GM21423 (cell line): ENCODE measurements around the gene PI4K2A.
"Not testable (repeated sequence)": the region's sequence is repeated elsewhere in the genome, so short reads cannot be mapped to it uniquely, and the experiment has no call there.

Source experiments
- ATAC-seq: cut with Tn5 transposase; IDR thresholded peaks from one replicate; pipeline ENCODE4 v1.9.1; 2021; ENCODE audit warnings: mild to moderate bottlenecking, moderate library complexity; ENCODE audit not compliant: unreplicated experiment

Gene PI4K2A

DNA sequence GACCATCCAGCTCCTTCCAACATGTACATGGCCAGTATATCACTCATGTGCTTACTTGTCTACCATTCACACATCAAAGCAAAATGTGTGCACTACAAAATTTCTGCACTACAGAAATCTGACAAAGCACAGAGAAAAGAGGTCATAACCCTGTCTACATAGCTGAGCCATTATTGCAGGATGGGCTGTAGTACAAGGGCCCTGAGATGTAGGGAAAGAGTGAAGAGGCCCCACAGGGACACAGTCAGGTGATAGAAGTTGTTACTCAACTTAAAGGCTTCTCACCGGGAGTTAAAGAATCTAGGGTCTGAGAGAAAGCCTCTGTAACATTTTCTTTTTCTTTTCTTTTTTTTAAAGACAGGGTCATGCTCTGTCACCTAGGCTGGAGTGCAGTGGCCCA is 29.1 kb downstream of the PI4K2A start:
- no peak for ATAC-seq

DNA sequence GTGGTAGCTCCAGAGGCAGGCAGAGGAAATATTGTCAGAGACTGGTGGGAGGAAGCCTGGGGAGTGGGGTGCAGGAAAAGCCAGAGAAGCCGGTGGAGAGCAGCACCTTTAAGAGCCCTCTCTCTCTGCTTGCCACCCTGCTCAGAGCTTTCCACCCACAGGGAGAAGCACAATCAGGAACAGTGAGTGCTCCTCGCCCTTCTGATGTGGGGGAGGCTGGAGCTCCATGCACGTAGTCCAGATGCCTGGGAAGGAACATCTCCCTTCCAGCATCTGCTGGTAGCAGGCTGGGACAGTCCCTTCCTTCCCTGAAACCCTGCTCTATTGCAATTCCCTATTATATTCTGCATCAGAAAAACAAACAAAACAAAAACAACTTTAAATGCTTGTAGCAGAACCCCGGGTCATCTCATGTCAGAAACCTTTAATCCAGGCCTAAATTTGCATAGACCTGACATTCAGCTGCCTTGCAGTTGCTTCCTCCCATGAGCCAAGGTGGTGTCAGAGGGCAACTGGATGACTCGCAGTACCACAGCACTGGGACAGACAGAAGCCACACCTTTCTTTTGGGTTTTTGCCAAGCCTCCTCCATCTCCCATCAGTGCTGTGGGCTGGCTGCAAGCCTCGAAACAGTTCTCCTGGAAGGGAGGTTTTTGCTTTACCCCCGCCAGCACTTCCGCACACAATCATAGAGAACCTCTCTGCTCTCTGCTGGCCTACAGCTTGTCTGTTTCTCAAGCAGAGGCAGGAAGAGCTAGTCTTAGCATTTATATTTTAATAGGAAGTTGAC is 33.5 kb downstream of the PI4K2A start:
- no peak for ATAC-seq

DNA sequence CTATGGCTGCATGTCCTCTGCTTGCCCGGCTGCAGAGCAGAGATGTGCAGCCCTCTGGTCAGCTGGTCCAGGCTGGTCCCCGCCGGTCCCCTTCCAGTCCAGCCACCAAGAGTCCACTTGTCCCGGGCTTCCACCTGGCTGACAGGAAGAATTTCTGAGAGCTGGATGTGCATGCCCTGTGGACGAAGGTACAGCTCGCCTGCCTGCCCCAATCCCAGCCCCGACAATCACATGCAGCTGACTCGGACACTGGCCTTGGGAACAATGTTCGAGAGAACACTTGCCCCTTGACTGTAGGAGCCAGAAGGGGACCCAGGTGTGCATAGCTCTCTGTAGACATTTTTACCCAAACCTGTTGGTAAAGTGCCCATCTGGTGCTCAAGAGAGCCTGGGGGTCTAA is 34.8 kb downstream of the PI4K2A start:
- ATAC-seq = no peak

DNA sequence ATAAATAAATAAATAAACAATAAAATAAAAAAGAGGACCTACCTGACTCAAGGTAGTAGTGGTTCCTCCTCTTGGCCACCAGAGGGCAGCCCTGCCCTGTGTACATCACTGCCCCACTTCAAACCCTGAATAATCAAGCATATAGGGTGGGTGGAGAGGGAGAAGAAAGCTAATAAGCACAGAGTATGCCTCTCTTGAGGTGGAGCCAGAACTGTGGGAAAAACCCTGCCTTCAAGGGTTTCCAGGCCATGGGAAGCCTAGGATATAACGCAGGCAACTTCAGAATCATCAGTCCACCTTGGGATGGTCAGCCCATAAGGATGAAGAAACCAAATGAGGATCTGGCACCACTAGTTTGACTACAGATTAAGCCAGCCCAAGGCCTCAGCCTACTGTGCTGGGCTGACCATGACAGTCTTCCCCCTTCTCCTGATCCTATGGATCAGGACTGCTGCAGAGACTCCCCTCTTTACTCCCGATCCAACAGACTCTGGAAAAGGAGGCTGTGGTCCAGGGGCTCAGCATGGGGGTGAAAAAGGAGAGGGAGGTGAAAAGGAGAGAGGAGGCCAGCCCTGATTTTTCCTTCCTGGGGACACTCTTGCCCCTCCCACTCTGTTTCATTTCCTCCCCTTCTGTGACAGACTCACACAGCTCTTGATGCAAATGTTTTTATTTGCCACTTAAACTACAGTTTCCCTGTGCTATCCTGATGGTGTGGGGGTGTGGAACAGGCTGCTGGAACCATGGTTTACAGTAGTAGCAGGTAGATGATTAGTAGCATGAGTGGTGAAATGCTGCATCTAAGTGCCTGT is 36.5 kb downstream of the PI4K2A start:
- ATAC-seq = peak; percentile 45

DNA sequence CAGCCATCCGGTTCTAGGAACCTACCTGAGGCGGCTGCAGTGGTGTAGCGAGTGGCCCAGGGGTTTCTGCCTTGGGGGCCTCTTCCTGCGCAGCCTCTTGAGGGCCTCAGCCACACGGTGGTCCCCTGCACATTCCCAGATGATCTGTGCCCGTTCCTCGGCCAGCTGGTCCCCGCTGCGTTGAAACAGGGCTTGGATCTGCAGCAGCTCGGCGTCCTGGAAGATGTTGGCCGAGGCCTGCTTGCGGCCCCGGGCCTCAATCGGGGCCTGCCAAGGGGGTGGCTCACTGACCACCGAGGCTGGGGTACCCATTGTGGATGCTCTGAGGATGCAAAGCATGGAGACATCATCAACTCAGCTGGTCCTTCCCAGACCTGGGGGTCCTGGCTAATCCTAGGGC is 39.1 kb downstream of the PI4K2A start:
- ATAC-seq = no peak

DNA sequence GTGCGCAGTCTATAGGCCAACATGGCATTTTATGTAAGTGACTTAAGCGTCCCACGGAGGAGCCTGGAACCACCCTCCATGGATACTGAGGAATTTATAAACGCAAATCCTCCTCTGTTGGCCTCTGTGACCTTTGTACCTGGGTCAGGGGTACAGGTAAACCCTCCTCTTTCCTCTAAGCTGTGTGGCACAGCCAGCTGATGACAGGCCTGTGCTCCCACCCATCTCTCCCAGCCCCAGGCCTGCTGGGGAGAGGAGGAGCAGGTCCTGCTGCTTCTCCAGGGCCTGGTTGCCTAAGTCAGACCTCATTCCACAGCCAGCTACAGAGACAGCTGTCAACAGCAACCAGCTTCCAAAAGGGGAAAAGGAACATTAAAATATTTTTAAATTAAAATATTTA is 41.6 kb downstream of the PI4K2A start:
- no peak for ATAC-seq

DNA sequence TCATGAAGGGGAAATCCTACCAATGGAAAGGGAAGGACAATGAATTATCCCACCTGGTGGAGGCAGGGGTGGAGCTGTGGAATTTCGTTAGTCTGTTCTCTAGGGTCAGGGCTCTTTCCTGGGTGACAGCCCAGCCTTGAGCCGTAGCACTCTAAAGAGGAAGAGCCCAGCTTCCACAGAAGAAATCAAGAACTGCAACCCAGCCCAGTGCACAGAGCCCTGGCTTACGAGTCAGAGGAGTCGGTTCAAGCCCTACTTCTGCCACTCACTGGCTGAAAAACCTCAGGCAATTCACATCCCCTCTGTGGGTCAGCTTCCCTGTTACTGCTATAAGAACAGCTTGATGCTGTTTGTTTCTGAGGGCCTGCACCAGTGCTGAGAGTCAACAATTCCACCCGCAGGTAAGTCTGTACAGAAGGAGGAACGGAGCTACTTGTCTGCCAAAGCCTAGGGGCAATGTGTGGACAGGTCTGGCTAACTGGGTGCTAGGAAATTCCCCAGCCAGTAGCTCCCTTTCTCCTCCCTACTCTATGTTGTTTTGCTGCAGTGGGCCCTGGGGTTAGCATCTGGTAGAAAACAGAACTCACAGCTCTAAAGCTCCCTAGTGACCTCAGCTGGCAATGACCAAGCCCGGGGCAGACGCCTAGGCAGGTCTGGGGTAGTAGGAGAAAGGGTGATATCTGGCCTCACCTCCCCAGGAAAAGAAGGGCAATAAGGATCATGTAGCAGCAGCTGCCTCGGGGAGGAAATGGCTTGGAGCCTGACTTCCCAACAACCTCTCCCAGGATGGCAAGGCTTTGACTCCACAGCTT is 43.3 kb downstream of the PI4K2A start:
- no peak for ATAC-seq

DNA sequence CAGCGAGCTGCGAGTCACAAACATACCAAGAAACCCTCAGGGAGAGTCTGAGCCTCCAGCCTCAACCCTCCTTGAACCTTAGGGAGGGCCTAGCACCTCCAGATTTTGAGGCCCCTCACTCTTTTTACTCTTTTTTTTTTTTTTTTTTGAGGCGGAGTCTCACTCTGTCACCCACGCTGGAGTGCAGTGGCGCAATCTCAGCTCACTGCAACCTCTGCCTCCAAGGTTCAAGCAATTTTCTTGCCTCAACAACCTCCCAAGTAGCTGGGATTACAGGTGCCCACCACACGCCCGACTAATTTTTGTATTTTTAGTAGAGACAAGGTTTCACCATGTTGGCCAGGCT is 43.9 kb downstream of the PI4K2A start:
- ATAC-seq = not testable (repeated sequence)

DNA sequence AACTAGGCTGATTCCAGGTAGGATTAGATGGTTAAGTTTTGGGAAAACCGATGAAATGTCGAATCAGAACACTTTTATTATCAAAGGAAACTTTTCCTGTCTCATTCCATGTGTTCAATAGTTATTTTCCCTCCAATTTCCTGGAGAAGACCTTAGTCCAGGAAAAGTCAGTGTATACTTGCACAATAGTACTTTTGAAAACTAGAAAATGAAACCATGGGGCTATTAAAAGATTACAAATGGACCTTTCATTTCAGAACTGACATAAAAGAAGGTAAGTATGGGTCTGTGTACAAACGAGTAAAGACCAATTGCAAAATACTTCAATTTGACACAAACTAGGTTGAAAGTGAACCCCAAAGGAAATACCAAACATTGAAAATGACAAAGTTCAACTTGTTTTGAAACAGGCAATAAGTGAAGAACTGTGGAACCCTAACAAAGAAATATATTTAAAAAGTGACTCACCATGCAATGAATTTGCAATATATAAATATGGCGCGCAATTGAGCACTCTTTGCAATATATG is 44.5 kb downstream of the PI4K2A start:
- no peak for ATAC-seq

DNA sequence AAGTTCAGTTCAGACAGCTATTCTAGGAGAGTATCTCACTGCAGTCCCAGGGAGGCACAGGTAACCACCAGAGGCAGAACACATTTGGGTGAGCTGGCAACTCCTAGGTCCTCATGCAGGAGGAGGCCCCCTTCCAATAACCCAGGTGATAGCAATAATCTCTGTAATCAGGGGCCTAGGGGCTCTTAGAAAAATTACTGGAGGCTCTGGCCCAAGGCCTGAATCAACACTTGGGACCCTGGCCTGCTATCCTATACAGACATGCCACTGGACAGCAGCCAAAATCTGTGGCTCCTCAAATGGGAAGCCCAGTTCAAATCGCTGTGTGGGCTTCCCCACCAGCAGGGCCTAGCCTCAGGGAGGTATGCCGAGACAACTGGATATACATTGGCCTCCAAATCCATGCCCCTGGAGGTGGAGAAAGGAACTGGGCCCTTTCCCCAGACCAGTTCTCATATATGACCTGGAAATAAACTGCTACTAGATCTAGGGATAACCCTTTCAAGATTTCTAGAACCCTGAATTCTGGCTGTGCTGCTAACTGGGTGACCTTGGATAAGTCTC is 45.0 kb downstream of the PI4K2A start:
- ATAC-seq = no peak

DNA sequence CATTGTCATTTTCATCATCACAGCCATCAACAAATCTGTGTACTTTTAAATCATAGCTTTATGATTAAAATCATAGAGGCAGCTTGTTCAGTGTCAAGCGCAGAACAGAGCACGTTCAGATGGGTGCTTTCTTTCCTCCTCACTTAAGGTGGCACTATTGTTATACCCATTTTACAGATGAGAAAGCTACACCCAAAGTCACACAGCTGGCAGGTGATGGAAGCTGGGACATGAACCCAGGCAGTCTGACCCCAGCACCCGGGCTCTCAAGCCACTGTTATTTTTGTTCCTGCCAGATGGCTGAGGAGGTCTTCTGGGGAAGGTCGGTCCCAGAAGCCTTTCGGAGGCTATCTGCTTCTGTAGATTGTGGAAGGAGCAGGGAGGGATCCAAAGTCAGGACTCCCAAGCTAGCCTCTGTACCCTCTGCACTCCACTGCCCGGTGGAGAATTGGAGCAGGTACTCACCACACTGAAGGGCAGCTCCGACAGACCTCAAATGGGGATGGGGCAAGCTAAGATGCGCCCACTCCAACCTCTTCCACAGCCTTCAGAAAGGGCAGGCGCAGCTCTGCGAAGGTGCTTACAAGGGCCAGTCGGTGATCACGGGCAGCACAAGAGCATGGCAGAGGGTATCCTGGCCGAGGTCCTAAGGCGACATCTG is 46.0 kb downstream of the PI4K2A start:
- no peak for ATAC-seq

DNA sequence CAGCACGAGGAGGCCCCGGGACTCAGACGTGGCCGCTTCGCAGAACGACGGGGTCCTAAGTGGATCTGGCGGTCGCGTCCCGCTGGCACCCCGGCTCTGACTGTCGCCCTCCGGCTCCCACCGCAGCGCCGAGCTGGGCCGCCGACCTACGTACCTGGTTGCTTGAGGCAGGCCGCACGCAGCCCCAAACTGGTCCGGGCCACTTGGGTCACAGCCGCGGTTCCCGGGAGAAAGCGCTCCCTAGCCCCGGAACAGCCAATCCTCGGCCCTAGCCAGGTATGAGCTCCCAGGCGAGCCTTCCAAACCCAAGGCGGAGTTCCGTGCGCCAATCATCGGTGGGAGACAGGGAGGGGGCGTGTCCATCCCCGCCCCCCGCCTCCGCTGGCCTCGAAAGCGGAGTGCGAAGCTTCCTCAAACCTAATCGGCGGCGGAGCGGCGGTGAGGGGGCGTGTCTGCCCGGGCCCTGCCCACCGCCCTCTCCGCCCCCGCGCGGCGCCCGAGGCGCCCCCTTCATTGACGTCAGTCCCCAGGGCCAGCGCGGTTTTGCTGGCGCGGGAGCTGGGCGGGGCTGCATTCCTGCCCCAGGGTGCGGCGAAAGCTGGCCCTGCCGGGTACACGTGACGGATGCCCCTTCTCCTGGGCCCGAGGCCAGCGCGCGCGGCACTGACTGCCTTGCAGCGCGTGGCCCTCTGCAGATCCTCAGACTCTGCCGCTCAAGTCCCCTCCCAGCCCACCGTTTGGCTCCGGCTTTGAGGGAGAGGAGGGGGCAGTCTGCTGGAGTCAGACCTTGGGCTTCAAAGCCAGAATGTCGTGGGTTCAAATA is 46.7 kb downstream of the PI4K2A start, which contains the start of gene AVPI1:
Gene AVPI1, minus strand, starts transcription at position 280 of the 823 bp plus-strand sequence. CDS start 7,336 bp downstream, outside the sequence.
- peak; percentile 91 for ATAC-seq

DNA sequence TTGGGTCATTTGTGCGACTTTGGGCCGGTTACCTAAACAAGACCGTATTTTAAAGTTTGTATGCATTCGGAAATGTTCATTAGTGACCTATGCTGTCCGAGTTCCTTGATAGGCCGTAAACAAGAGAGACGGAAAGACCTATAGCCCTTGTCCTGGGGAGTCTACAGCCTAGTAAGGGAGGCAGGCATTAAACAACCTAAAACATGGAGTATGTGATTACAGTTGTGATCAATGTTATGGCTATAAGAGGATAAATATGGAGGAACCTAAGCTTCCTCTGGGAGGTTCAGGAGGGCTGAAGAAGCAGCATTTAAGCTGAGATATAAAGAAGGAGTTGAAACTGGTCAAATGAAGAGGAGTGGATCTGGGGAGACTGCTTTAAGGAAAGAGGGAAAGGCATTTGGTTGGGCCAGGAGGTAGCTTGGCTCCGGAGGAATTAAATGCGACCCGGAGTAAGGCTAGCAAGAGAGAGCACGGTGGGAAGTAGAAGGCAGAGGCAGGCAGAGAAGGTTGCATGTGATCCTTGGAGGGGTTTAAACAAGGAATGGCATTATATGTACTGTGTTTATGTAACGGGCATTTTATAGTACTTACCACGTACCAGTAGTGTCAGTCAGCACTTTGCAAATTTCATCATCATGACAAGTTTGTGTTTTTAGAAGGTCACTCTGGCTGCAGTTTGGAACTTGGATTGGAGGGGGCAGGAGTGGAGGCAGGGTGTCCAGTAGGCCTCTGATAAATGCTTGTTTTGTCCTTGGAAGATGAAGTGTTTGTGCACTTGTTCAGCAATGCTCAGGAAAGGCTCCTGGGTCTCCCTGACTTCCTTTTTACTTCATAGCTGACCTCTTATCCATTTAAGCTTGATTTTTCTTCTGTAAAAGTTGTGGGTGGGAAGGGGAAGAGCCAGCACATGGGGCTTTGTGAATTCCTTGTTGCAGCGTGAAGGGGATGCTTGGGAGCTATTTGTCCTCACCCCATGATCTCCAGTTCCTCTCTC is 47.6 kb downstream of the PI4K2A start:
- no peak for ATAC-seq

DNA sequence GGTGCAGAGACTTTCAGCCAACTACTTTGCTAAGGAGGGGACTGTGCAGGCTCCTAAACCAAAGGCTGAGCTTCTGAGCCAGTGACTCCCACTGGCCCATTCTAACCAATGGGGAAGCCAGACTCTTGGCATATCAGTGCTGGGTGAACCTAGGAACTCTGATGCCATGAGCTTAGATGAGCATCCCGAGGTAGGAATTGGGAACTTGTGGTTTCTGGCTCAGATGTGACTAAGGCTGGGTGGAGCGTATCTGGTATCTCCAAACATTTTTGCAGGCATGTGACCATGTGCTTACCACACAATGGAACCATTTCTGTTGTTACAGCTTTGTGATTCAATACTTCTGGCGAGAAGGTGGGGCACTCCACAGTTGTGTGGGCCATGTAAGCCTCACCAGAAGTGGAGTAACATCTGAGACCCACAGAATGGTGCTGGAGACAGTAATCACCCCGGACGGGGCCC is 49.1 kb downstream of the PI4K2A start:
- ATAC-seq = no peak

DNA sequence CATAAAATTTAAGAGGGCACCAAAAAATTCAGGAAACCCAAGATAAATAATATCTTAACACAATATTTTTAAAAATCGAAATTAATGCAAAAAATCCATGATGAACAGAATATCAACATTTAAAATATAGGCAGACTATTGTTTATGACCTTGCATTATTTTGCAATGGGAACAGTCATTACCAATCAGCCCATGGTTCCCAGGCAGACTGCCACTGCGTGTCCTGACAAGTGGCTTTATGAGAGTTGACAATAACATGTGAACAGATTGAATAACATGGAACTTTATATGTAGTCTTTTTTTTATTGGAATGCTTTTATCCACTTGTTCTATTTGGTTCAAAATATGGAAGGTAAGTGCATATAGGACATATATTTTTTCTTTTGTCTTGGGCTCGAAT is 49.7 kb downstream of the PI4K2A start:
- ATAC-seq = no peak

DNA sequence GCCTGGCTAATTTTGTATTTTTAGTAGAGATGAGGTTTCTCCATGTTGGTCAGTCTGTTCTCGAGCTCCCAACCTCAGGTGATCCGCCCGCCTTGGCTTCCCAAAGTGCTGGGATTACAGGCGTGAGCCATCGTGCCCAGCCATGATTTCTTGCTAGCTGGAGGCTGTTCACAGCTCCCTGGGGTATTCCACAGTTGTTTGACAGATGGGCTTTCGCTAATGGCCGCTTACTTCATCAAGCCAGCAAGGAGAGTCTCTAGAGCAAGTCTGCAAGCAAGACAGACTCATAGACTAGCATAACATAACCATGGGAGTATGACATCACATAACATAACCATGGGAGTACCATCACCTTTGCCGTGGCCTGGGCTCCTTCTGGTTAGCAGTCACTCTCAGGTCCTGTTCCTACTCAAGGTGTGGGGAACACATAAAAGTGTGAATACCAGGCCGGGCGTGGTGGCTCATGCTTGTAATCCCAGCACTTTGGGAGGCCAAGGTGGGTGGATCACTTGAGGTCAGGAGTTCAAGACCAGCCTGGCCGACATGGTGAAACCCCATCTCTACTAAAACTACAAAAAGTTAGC is 57.7 kb downstream of the PI4K2A start:
- not testable (repeated sequence) for ATAC-seq

DNA sequence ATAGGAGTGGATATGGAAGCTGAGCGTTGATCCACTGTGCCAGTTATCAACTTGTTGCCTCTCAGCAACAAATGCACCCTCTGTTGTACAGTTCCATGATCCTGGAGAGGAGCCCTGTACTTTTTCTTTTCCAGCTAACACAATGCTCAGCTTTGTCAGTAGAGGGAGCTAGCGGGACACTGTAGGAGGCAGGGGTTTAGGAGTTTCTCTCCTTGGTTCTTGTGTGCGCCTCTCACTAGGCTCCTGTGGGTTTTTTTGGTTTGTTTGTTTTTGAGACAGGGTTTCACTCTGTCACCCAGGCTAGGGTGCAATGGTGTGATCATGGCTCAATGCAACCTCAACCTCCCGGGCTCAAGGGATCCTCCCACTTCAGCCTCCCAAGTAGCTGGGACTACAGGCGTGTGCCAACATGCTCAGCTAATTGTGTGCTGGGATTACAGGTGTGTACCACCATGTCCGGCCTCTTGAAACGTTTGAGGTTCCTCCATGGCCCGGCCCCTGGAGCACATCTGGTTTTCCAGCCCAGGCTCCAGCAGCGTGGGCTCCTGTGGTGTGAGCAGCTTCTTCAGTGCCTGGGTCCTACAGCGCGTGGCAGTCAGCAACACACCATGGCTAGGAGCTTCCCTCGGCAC is 61.1 kb downstream of the PI4K2A start:
- no peak for ATAC-seq
